HG03575 (cell line): ENCODE measurements around the gene FAM13A.
A peak's percentile ranks its signal among the peaks of the same experiment; 100 is the strongest.
"Not testable (repeated sequence)": the region's sequence is repeated elsewhere in the genome, so short reads cannot be mapped to it uniquely, and the experiment has no call there.

ENCODE experiments used
- ATAC-seq: cut with Tn5 transposase; IDR thresholded peaks from one replicate; pipeline ENCODE4 v1.9.1; 2021; ENCODE audit not compliant: unreplicated experiment, insufficient number of reproducible peaks, low FRiP score; ENCODE audit errors: extremely low read depth

The FAM13A gene

DNA sequence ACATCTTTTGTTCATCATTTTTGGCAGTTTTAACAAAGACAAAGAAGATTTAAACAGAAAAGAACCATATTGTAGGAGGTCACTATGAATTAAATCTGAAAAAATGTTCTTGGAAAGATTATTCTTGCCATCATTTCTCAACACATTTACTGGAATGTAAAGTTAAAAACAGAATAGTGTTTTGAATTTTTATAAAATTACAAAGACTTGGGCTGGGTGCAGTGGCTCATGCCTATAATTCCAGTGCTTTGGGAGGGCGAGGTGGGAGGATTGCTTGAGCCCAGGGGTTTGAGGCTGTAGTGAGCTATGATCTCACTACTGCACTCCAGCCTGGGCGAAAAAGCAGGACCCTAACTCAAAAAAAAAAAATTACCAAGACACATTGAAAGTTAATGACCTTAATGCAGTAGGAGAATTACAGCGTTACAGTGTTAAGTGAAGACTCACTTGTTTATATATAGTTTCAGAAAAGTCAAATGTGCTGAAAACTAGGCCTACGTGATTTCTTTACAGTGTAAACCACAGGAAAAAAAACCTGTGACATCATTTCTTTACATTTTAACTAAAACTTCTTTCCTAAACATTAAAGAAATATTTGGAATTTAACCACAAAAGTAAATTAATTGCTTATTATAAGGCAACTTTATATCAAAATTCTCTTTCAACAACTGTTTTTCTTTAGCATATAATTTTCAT, 7.9 kb downstream of the FAM13A start:
- ATAC-seq, result no peak

DNA sequence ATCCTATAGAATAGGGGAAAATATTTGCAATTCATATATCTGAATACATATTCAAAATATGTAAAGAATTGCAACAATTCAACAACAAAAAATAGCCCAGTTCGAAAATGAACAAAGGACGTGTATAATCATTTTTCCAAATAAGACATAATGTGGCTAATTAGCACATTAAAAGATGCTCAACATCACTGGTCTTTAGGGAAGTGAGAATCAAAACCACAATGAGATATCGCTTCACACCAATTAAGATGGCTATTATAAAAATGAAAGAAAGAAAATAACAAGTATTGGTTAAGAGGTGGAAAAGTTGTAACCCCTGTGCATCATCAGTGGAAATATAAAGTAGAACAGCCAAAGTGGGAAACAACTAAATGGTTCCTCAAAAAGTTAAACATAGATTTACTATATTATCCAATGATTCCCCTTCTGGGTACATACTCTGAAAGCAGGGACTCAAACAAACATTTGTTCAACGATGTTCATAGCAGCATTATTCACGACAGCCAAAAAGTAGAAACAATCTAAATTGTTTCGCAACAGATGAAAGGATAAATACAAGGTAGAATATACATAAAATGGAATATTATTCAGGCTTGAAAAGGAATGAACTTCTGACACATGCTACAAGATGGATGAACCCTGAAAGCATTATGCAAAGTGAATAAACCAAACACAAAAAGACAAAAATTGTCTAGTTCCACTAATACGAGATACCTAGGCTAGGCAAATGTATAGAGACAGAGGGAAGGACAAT, 12.7 kb downstream of the FAM13A start:
- no peak for ATAC-seq

DNA sequence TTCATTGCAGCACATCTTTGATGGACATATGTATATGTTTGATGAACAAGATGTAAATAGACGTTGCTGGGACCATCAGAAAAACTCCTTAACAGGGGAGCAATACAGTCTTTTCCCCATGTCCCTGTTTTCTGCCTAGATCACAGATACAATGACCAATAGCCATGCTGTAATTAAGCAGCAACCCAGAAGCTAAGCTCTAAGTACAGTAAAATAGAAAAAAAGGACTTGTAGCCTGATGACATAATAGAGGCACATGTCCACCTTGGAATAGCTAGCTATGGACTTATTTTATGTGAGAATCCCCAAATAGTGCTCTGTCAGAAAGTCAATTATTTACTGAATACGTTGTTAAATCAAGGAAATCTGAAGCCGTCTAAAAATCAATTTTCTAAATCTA, 14.9 kb downstream of the FAM13A start:
- no peak for ATAC-seq

DNA sequence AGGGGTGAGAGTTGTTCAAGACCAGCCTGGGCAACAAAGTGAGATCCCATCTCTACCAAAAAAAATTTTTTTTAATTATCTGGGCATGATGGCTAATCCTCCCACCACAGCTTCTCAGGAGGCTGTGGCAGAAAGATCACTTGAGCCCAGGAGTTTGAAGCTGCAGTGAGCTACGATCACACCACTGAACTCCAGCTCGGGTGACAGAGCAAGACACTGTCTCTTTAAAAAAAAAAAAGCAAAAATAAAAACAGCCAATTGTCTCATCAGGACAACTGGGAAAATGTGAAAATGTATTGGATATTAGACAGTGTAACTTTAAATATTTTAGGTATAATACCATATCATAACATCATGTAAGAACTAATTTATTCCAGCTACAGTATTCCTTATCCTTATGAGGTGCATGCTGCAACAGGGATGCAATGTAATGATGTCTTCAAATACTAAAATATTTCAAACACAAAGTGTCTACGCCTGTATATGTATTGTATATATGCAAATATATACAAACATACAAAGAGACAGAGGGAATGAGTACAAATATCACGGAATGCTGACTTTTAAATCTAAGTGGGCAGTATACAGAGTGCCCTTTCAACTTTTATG, 17.2 kb downstream of the FAM13A start:
- no peak for ATAC-seq

DNA sequence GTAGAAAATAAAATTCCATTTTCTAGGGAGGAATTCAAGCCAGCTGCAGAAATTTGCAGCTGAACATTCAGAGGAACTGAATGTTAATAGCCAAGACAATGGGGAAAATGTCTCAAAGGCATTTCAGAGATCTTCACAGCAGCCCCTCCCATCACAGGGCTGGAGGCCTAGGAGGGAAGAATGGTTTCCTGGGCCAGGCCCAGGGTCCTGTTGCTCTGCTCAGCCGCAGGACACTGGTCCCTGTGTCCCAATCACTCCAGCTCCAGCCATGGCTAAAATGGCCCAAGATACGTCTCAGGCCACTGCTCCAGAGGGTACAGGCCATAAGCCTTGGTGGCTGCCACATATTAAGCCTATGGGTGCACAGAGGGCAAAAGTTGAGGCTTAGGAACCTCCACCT, 20.4 kb downstream of the FAM13A start:
- ATAC-seq, result no peak

DNA sequence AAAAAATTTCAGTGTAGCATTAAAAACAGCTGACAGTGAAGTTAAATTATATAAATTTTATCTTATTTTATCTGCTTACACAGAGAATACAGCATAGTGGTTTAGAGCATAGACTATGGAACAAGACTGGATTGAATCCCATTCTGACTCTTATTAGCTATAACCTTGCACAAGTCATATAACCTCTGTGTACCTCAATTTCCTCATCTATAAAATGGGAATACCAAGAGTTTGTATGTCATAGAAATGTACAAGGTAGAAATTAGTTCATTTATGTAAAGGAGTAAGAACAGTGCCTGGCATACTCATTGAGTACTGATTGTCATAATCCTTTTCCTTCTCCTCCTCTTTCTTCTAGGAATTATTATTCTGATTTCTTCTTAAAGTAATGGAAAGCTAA, 25.7 kb downstream of the FAM13A start:
- ATAC-seq, result no peak

DNA sequence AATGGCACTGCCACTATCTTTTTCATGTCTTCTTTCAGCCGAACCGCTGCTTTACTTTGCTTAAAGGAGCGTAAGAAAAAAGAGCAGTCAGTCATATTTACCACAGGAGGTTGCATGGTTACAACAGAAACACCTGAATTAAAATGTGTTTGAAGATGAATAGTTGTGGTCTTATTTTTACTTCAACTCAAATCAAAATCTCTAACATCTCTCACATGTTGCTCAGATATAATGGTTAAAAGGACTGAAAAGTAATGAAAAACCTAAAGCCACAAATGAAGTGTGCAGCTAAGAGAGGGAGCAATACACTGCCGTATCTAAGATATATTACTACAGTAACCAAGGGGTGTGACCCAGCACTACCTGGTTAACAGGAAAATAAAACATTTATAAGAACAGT, 27.4 kb downstream of the FAM13A start:
- no peak for ATAC-seq

DNA sequence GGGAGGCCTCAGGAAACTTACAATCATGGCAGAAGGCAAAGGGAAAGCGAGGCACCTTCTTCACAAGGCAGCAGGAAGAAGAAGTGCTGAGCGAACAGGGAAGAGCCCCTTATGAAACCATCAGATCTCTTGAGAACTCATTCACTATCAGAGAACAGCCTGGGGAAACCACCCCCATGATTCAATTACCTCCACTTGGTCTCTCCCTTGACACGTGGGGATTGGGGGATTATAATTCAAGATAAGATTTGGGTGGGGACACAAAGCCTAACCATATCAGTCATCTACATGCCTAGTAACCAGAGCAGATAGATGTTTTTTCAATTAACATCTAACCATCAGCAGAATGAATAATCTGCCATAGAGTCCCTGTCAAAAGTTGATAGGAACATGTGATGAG, 30.4 kb downstream of the FAM13A start:
- no peak for ATAC-seq

DNA sequence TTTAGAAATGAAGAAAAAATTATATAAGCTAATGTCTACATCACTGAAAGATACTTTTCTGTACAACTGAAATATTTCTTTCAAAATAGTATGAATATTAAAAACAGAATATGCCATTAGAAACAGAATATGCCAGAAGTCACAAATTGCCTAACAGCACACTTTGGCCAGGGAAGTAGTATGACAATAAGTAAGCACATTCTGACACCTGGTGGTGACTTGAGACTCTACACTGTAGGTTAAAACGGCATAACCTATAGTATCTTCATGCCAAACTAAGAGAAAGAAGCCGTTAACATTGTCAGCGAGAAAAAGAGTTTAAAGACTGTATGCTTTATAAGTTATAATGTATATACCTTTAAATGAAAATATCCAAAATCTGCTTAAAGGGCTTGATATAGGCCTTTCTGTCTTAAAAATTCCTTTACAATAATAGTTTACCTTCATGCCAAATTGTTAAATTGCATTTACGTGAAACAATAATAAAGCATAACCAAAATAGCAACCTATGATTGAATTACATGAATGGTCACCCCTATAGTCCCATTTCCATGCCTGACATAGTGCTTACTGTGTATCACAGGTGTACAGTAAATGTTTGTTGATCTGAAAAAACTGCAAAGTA, 32.8 kb downstream of the FAM13A start:
- ATAC-seq, result peak; percentile 96

DNA sequence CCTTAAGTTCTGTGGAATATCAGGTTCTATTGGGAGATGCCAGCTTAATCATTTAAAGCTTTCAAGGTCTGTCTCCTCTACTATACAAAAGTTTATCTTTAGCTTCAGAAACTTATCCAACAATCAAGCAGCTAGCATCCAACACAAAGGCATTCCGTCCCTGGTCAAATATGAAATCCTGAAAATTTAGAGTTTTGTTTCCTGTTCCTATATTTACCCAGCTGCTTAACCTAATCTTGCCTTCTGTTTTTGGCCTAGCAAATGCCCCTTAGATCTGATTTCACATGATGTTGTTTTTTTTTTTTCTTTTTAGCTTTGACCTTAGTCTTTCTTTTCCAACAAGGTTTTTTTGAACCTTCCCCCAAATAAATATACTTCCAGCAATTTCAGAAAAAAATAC, 33.8 kb downstream of the FAM13A start:
- no peak for ATAC-seq

DNA sequence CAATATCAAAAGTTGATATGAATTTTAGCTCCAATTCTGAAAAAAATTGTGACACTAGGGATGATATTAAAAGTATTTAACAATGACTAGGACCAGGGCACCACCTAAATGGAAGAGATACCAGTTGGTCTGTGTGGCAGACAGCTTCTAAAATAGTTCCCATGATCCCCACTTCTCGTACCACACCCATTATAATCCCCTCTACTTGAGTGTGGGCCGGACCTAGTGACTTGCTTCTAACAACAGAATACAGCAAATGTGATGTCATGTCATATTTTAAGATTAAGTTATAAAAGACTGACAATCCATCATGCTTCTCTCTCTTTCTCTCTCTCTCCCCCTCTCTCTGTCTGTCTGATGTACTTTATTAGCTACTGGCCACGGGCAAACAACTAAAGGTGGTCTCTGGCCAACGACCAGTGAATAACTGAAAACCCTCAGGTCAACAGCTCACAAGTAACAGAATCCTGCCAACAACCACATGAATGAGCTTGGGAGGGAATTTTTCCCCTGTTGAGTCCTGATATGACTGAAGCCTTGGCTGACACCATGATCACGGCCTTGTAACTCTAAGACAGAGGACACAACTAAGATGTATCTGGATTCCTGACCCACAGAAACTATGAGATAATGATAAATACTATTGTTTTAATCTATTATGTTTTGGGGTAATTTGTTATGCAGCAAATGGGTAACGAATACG, 34.4 kb downstream of the FAM13A start:
- ATAC-seq, result no peak

DNA sequence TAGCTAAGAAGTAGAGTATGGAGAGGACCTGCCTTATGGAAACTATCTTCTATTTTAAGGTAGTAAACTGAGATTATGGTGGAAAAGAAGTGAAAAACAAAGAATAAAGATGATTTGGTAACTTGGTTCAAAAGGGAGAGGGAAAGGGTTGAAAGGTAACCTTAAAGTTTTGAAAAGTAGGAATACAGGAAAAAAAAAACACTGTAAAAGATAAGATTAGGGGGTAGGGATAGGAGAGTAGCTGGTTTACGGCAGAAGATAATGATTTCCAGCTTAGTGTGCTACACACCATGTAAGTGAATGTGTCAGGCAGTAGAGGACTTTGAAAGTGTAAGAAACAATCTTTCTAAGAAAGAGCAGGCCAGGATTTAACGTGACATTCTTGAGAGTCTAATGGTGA, 35.3 kb downstream of the FAM13A start:
- ATAC-seq, result no peak

DNA sequence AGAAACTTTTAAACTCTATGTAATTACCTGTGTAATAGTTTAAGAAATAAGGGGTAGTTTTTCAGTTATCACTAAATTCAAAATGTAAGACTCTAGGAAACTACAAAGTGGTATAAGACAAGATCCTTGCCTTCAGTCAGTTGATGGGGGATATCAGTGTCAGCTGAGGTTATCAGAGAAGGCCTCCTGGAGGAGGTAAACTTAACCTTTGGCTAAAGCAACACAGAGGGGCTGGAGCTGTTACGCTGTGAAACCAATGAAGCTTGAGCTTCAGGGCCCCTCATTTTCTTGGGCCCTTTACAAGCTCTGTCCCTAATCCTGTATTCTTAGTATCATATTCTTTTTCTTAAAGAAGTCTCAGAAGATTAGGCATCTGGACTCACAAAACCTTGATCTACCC, 35.9 kb downstream of the FAM13A start:
- ATAC-seq, result no peak

DNA sequence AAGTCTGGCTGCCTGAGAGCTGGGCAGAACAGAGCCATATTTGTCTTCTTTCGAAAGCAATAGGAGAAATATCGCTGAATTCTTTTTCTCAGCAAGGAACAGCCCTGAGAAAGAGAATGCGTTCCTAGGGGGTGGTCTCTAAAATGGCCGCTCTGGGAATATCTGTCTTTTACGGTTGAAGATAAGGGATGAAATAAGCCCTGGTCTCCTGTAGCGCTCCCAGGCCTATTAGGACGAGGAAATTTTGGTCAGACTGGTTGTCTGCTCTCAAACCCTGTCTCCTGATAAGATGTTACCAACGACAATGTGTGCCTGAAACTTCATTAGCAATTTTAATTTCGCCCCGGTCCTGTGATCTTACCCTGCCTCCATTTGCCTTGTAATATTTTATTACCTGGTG, 42.1 kb downstream of the FAM13A start:
- not testable (repeated sequence) for ATAC-seq

DNA sequence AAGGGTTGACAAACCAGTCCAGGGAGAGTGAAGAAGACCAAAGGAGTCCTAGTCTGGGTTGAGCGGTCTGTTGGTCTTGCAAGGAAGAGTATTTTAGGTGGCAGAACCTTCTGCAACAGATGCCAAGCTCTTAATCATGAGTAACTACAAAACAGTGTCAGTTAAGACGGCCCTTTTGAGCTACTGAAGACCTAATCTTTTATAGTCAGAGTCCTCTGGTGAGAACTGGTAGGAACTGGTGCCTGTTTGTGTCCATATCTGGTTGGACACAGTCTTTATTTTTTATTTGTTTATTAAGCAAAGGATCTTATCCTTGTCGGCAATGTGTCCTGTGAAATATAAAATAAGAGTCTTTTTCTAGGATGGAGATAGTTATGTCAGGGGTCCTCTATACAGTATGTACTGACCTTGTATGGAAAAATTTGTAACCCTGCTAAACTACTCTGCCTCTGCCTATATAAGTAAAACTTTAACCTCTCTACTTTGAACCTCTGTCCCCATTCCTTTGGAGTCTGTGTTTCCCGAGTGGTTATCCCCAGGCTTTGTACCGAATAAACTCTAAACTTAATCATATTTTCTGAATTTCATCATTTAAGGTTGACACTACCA, 47.1 kb downstream of the FAM13A start:
- no peak for ATAC-seq

DNA sequence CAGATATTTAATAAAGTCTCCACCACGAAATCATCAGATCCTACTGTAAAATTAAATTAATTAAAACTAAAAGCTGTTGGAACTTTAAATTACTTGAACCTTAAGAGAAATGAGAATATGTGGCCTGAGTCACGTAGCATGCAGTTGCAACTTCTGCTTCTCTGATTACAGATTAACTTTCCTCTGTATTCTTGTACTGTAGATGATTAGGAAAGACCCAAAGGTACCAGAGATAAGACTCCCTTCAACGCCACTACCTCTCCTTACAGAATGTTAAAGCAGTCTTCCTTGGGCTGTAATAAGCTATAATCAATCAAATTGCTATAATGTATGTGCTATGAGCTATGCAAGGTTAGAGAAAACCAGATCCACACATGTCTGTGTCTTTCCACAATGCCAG, 47.9 kb downstream of the FAM13A start:
- ATAC-seq, result no peak

DNA sequence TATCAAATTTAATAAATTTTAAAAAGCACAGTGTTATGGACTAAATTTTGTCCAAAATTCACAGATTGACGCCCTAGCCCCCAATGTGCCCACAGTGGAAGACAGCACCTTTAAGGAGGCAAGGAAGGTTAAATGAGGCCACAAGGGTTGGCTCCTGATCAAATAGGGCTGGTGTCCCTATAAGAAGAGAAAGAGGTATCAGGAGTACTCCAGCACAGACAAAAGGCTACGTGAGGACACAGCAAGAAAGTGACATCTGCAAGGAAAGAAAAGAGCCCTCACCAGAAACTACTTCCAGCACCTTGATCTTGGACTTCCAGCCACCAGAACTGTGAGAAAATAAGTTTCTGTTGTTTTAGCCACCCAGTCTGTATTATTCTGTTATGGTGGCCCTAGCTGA, 48.8 kb downstream of the FAM13A start:
- no peak for ATAC-seq

DNA sequence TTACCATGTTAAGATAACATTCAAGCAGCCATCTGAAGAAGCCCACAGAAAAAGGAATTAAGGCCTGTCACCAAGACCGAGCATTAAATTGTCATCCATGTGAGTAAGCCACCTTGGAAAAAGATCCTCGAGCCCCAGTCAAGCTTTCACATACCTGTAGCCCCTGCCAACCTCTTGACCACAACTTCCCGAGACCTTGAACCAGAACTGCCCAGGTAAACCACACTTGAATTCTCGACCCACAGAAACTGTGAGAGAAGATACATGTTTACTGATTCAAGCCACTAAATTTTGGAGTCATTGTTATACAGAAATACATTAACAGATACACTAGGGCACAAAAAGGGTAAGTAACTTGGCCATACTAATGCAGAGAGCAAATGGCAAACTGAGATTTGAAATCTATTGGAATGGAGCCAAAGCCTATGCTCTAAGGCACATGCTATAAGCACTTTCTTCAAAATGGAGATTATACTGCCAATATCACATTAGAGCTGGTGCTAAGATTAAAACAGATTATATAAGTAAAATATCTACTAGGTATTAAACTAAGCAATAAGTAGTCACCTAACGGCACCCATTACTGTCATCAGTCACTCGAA, 49.5 kb downstream of the FAM13A start:
- ATAC-seq, result no peak

DNA sequence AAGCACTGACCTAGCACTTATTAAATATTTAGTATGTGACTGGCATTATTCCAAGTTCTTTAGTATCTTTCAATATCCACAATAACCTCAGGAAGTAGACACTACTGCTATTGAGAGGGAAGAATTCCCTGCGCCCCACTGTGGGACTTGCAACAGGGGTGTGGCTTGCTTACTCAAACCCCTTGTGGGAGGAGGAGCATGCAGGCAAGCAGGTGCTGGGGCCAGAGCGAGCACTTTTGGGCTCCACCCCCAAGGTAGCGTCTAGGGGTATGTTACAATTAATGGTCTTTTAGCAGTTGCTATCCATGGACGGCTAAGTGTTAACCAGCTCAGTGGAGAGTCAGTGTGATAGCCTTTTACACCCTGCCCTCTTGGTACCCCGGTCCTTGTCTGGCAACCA, 50.7 kb downstream of the FAM13A start:
- ATAC-seq, result no peak
